HepG2 (cell line): ENCODE results near the gene CHN1. TPM values are rescaled to one million over a fixed set of nuclear protein-coding genes. Genes with fewer than 3 reads are reported as not detected.

Experiments
- ATAC-seq: fragments of 200-7000 bp; cut with Tn5 transposase; 3 replicates; pipeline ENCODE4 v1.9.1; 2020; ENCODE audit warnings: mild to moderate bottlenecking, moderate library complexity
- BruUV-seq: library from RNA; stranded (reverse); fragments of 400-500 nt; replicated peaks from 2 replicates; lab custom pipeline; 2021; lab: Mats Ljungman, UMichigan
- CTCF ChIA-PET: fragments of 300-600 bp; formaldehyde crosslinking; extraction: SDS; loops from one replicate; lab custom pipeline; 2021; ENCODE audit warnings: low total read pairs, inconsistent platforms, low intra/inter-chr PET ratio; lab: Yijun Ruan, JAX
- POLR2A ChIA-PET: fragments of 350-600 bp; sonication (Branson Sonifier 250); formaldehyde crosslinking; loops from one replicate; lab custom pipeline; 2020; ENCODE audit warnings: antibody characterized with exemption, inconsistent platforms; lab: Yijun Ruan, JAX
- DNase-seq: peaks from one replicate; pipeline ENCODE4 v3.0.0-alpha.2; 2015; ENCODE audit warnings: low spot score
- FAIRE-seq: peaks from 3 replicates; lab custom pipeline; 2011; peaks lifted over from hg19 to GRCh38; lab: Jason Lieb, UNC
- H2AFZ ChIP-seq: one replicate; pipeline ENCODE4 v1.6.1; 2011; ENCODE audit warnings: low read length, inconsistent platforms
- H3K27ac ChIP-seq: fragments of 300-600 bp; 3 replicates; pipeline ENCODE4 v1.8.0; 2011; ENCODE audit warnings: mixed run types, mild to moderate bottlenecking, mixed read lengths, low read length, inconsistent platforms; ENCODE audit not compliant: insufficient read depth; ENCODE audit errors: extremely low read length
- H3K27me3 ChIP-seq, 2 experiments: fragments of 200-600 bp in 1 of 2; 2 replicates in 1 of 2; 3 replicates in 1 of 2; pipeline versions ENCODE4 v1.6.0 to v1.8.0; 2011; ENCODE audit warnings: low read length in 2 of 2, mild to moderate bottlenecking in 2 of 2, moderate library complexity in 2 of 2, inconsistent platforms in 1 of 2; ENCODE audit not compliant: insufficient read depth in 2 of 2, control insufficient read depth in 1 of 2
- H3K36me3 ChIP-seq, 2 experiments: fragments of 200-600 bp in 1 of 2; replicated peaks in 1 of 2; 2 replicates in 1 of 2; 3 replicates in 1 of 2; pipeline versions ENCODE4 v1.5.1 to v1.8.0; 2011; ENCODE audit warnings: low read length in 2 of 2, inconsistent platforms in 1 of 2; ENCODE audit not compliant: insufficient read depth in 2 of 2, control insufficient read depth in 1 of 2
- H3K4me1 ChIP-seq: 2 replicates; pipeline ENCODE4 v1.5.1; 2012; ENCODE audit warnings: low read length, inconsistent platforms; ENCODE audit not compliant: insufficient read depth
- H3K4me2 ChIP-seq: 2 replicates; pipeline ENCODE4 v1.6.0; 2011; ENCODE audit warnings: low read depth, low read length, inconsistent platforms
- H3K4me3 ChIP-seq, 3 experiments: fragments of 200-600 bp in 1 of 3; sonication (generic), shearing (Covaris generic) in 1 of 3; replicated peaks in 1 of 3; 2 replicates each; pipeline ENCODE4 v1.5.1; 2011 to 2016; ENCODE audit warnings: low read length in 3 of 3, inconsistent platforms in 2 of 3, low read depth in 2 of 3, mild to moderate bottlenecking in 2 of 3, control low read depth in 1 of 3, mixed read lengths in 1 of 3; ENCODE audit not compliant: insufficient read depth in 1 of 3
- H3K79me2 ChIP-seq: one replicate; pipeline ENCODE4 v1.6.1; 2011; ENCODE audit warnings: low read length, inconsistent platforms; ENCODE audit not compliant: insufficient read depth
- H3K9ac ChIP-seq: 2 replicates; pipeline ENCODE4 v1.6.0; 2011; ENCODE audit warnings: mild to moderate bottlenecking, low read depth, low read length, inconsistent platforms; ENCODE audit not compliant: insufficient read depth
- H3K9me3 ChIP-seq: 2 replicates; pipeline ENCODE4 v1.5.1; 2012; ENCODE audit warnings: mild to moderate bottlenecking, low read length
- H4K20me1 ChIP-seq: 2 replicates; pipeline ENCODE4 v1.6.0; 2011; ENCODE audit warnings: inconsistent platforms, mild to moderate bottlenecking, low read length, moderate library complexity; ENCODE audit not compliant: insufficient read depth
- BHLHE40 ChIP-seq: IDR thresholded peaks from 2 replicates; pipeline ENCODE4 v1.6.1; 2011; ENCODE audit warnings: low read length, improper control_type of control experiment
- EED ChIP-seq: sonication (generic); formaldehyde crosslinking; IDR thresholded peaks from 2 replicates; pipeline ENCODE4 v1.5.0; 2020; ENCODE audit warnings: mild to moderate bottlenecking, missing genetic modification reagents
- EHMT2 ChIP-seq: fragments of 200-600 bp; sonication (generic); IDR thresholded peaks from 2 replicates; pipeline ENCODE4 v1.7.0; 2017; ENCODE audit warnings: antibody characterized with exemption, low read depth, low read length, borderline replicate concordance
- KDM4B ChIP-seq: sonication (generic); formaldehyde crosslinking; IDR thresholded peaks from 2 replicates; pipeline ENCODE4 v1.4.0; 2020; ENCODE audit warnings: missing genetic modification reagents
- KLF12 ChIP-seq: sonication (generic); formaldehyde crosslinking; IDR thresholded peaks from 2 replicates; pipeline ENCODE4 v1.4.0; 2020; ENCODE audit warnings: missing genetic modification reagents, borderline replicate concordance
- MBD4 ChIP-seq: IDR thresholded peaks from 2 replicates; pipeline ENCODE4 v1.6.1; 2012; ENCODE audit warnings: low read length, inconsistent platforms, borderline replicate concordance
- MTF2 ChIP-seq: sonication (generic); formaldehyde crosslinking; IDR thresholded peaks from 2 replicates; pipeline ENCODE4 v1.5.0; 2020; ENCODE audit warnings: missing genetic modification reagents, borderline replicate concordance
- PCBP1 ChIP-seq: fragments of 200-400 bp; formaldehyde crosslinking; IDR thresholded peaks from 2 replicates; pipeline ENCODE4 v1.6.1; 2017; ENCODE audit warnings: mild to moderate bottlenecking, low read depth, low read length, borderline replicate concordance
- SMARCE1 ChIP-seq: fragments of 450-650 bp; IDR thresholded peaks from 2 replicates; pipeline ENCODE4 v1.6.1; 2017; ENCODE audit warnings: borderline replicate concordance
- SSRP1 ChIP-seq: IDR thresholded peaks from 2 replicates; pipeline ENCODE4 v1.6.1; 2016; ENCODE audit warnings: control low read depth
- TAF1 ChIP-seq: sonication (generic); formaldehyde crosslinking; IDR thresholded peaks from 2 replicates; pipeline ENCODE4 v1.4.0; 2020; ENCODE audit warnings: missing genetic modification reagents
- ZBTB44 ChIP-seq: sonication (generic); formaldehyde crosslinking; IDR thresholded peaks from 2 replicates; pipeline ENCODE4 v1.4.0; 2020; ENCODE audit warnings: missing genetic modification reagents
- ZKSCAN5 ChIP-seq: sonication (generic); formaldehyde crosslinking; IDR thresholded peaks from 2 replicates; pipeline ENCODE4 v1.5.1; 2020; ENCODE audit warnings: mild to moderate bottlenecking, missing genetic modification reagents
- ZMYM4 ChIP-seq: sonication (generic); formaldehyde crosslinking; IDR thresholded peaks from 2 replicates; pipeline ENCODE4 v1.8.1; 2023; ENCODE audit warnings: mild to moderate bottlenecking, missing genetic modification reagents
- ZNF121 ChIP-seq: sonication (generic); formaldehyde crosslinking; IDR thresholded peaks from 2 replicates; pipeline ENCODE4 v1.5.0; 2020; ENCODE audit warnings: mild to moderate bottlenecking, missing genetic modification reagents
- ZNF567 ChIP-seq: sonication (generic); formaldehyde crosslinking; IDR thresholded peaks from 2 replicates; pipeline ENCODE4 v1.8.1; 2023; ENCODE audit warnings: mild to moderate bottlenecking, missing genetic modification reagents, borderline replicate concordance
- ZNF598 ChIP-seq: sonication (generic); formaldehyde crosslinking; IDR thresholded peaks from 2 replicates; pipeline ENCODE4 v1.5.1; 2020; ENCODE audit warnings: mild to moderate bottlenecking, missing genetic modification reagents, borderline replicate concordance
- ZNF674 ChIP-seq: sonication (generic); formaldehyde crosslinking; IDR thresholded peaks from 2 replicates; pipeline ENCODE4 v1.5.0; 2020; ENCODE audit warnings: low read depth, mild to moderate bottlenecking, missing genetic modification reagents
- ZNF7 ChIP-seq: IDR thresholded peaks from 2 replicates; pipeline ENCODE4 v1.6.1; 2016; ENCODE audit warnings: missing biosample characterization, missing genetic modification reagents
- ZNF784 ChIP-seq: sonication (generic); formaldehyde crosslinking; IDR thresholded peaks from 2 replicates; pipeline ENCODE4 v1.5.1; 2020; ENCODE audit warnings: missing genetic modification reagents, mild to moderate bottlenecking, borderline replicate concordance
- WGBS: methylation state at CpG from one replicate; pipeline ENCODE4 v1.1.6; 2017; ENCODE audit warnings: low lambda C conversion rate; 5-methylcytosine and 5-hydroxymethylcytosine counted together
- in situ Hi-C: cut with HindIII; loops from 2 replicates; pipeline ENCODE4 v1.10.0; 2017; ENCODE audit warnings: low pct_unique_long_range_greater_than_20kb; ENCODE audit not compliant: extremely low pct_ligation_motif_present
- intact Hi-C: fragments of 100-400 bp; cut with micrococcal nuclease; formaldehyde crosslinking; loops from one replicate; pipeline ENCODE4 v1.10.0; 2022; ENCODE audit not compliant: unreplicated experiment
- polyA plus RNA-seq, 8 experiments: library from polyadenylated mRNA; depleted of rRNA in 3 of 8; stranded (reverse) in 7 of 8; unstranded in 1 of 8; fragments of >200 nt; fragmentation: Illumina TruSeq in 4 of 8; extraction: Trizol in 4 of 8; gene quantifications; 2 replicates each; pipeline versions ENCODE4 v1.2.1 to v1.2.3, GENCODE V29; 2011 to 2016; ENCODE audit warnings: low read depth in 4 of 8, missing spikeins in 1 of 8, mixed read lengths in 1 of 8; ENCODE audit not compliant: insufficient read depth in 1 of 8
- total RNA-seq, 5 experiments: library from RNA; depleted of rRNA; stranded (reverse); fragments of >200 nt; fragmentation: Illumina TruSeq; extraction: Trizol; gene quantifications; 2 replicates each; pipeline ENCODE4 v1.2.3, GENCODE V29; 2016; ENCODE audit warnings: low read depth in 1 of 5

The CHN1 gene
- total and polyA plus RNA-seq, 2 of the 13 experiments (the other 11 are each of a cell fraction or from before 2014, with no cell fraction given), result 2.8 to 3.5 TPM

- peak; percentile 97 for ATAC-seq
- WGBS, result 2% methylated on average over 5 of the region's 5 CpGs
- peak; percentile 77 for DNase-seq
- H3K4me2 ChIP-seq, result peak overlapping the region; percentile 96
- ChIA-PET POLR2A (interaction anchor here (0.6 to 1.7 kb wide), 5 partner anchors 25 to 144 kb away, joined by 3 to 8 read pairs (median 3); partner anchors contain the start of gene CHN1), CTCF (interaction anchor here (0.6 to 0.8 kb wide), 2 partner anchors 81 to 252 kb away, joined by 3 read pairs; no protein-coding TSS in a partner anchor)
- peak overlapping the region; percentile 82 for H2AFZ ChIP-seq
- BruUV-seq, result no TSS peak
- FAIRE-seq, result peak; percentile 83
- H3K27ac ChIP-seq, result peak overlapping the region; percentile 56
- in situ Hi-C loops (loop anchor here (10.0 to 25.0 kb wide), 3 partner anchors 154 to 1074 kb away; partner anchors contain the start of genes ATP5MC3 and HOXD11), intact Hi-C loops (loop anchor here (1.0 to 5.0 kb wide), 5 partner anchors 62 to 298 kb away; partner anchors contain the start of gene ATP5MC3)
- H3K79me2 ChIP-seq, result no peaks in the 10 kb centered on the region
- no peaks in the 10 kb centered on the region for H3K9me3 ChIP-seq
- H4K20me1 ChIP-seq, result no peaks in the 10 kb centered on the region
- peaks cover 40% of the 10 kb centered on the region for H3K4me1 ChIP-seq
- peak overlapping the region; percentile 47 for H3K9ac ChIP-seq
- no peaks in the 10 kb centered on the region for H3K27me3 ChIP-seq
- no peaks in the 10 kb centered on the region for H3K36me3 ChIP-seq
- H3K4me3 ChIP-seq, result peak overlapping the region; percentile 17 to 61 (median 33); a peak in 5 of 6 replicates
- TF ChIP-seq ZMYM4 (CRISPR knock-in tag), result peak; percentile 82
- TF ChIP-seq ZNF121 (CRISPR knock-in tag), result no peak
- TF ChIP-seq MBD4, result no peak
- no peak; the same call in 1 of the 2 replicates for TF ChIP-seq ZKSCAN5 (CRISPR knock-in tag)
- no peak for TF ChIP-seq SMARCE1
- TF ChIP-seq ZNF567 (CRISPR knock-in tag), result no peak
- 0 out of 2 replicates have a peak, but pooled peaks have one; percentile 3 for TF ChIP-seq SSRP1
- TF ChIP-seq PCBP1, result no peak
- 0 out of 2 replicates have a peak, but pooled peaks have one; percentile 6 for TF ChIP-seq BHLHE40
- peak; percentile 86; the same call in 1 of the 2 replicates for TF ChIP-seq EHMT2
- TF ChIP-seq TAF1 (CRISPR knock-in tag), result no peak
- no peak for TF ChIP-seq MTF2
- TF ChIP-seq KLF12 (CRISPR knock-in tag), result no peak
- TF ChIP-seq KDM4B, result no peak
- TF ChIP-seq ZNF674, result no peak
- TF ChIP-seq ZNF784 (CRISPR knock-in tag), result no peak
- no peak for TF ChIP-seq ZBTB44 (CRISPR knock-in tag)
- peak; percentile 34; the same call in 1 of the 2 replicates for TF ChIP-seq ZNF598 (CRISPR knock-in tag)
- no peak for TF ChIP-seq ZNF7
- 0 out of 2 replicates have a peak, but pooled peaks have one; percentile 60 for TF ChIP-seq EED (CRISPR knock-in tag)
Observed at GRCh38 chr2:175030380-175031271, 25.4 kb upstream of the CHN1 start.
